HepG2 (cell line): ENCODE results near the gene INSR. TPM values are rescaled to one million over a fixed set of nuclear protein-coding genes. Genes with fewer than 3 reads are reported as not detected.
A peak's percentile ranks its signal among the peaks of the same experiment; 100 is the strongest.

Experiments used
- ADNP ChIP-seq: sonication (generic); formaldehyde crosslinking; IDR thresholded peaks from 2 replicates; pipeline ENCODE4 v1.4.0; 2020; ENCODE audit warnings: missing genetic modification reagents
- CBX5 ChIP-seq: sonication (generic); formaldehyde crosslinking; IDR thresholded peaks from 2 replicates; pipeline ENCODE4 v1.4.0; 2020; ENCODE audit warnings: missing genetic modification reagents, borderline replicate concordance
- HDAC2 ChIP-seq: sonication (generic); formaldehyde crosslinking; IDR thresholded peaks from 2 replicates; pipeline ENCODE4 v1.4.0; 2020; ENCODE audit warnings: missing genetic modification reagents
- HIC2 ChIP-seq: sonication (generic); formaldehyde crosslinking; IDR thresholded peaks from 2 replicates; pipeline ENCODE4 v1.9.0; 2022; ENCODE audit warnings: low read depth, missing genetic modification reagents
- HNF1A ChIP-seq, 2 experiments: sonication (generic) in 1 of 2; formaldehyde crosslinking in 1 of 2; IDR thresholded peaks; 2 replicates each; pipeline versions ENCODE4 v1.4.0 to v1.6.1; 2016 to 2020; ENCODE audit warnings: borderline replicate concordance in 1 of 2, low read depth in 1 of 2, mild to moderate bottlenecking in 1 of 2, missing genetic modification reagents in 1 of 2
- HOXA7 ChIP-seq: sonication (generic); formaldehyde crosslinking; IDR thresholded peaks from 2 replicates; pipeline ENCODE4 v1.8.1; 2022; ENCODE audit warnings: mild to moderate bottlenecking, missing genetic modification reagents, moderate library complexity
- NFATC3 ChIP-seq: sonication (generic); formaldehyde crosslinking; IDR thresholded peaks from 2 replicates; pipeline ENCODE4 v1.5.1; 2020; ENCODE audit warnings: mild to moderate bottlenecking, missing genetic modification reagents
- RFX3 ChIP-seq: IDR thresholded peaks from 2 replicates; pipeline ENCODE4 v1.6.1; 2016; ENCODE audit warnings: missing biosample characterization, missing genetic modification reagents
- TOE1 ChIP-seq: sonication (generic); formaldehyde crosslinking; IDR thresholded peaks from 2 replicates; pipeline ENCODE4 v1.4.0; 2020; ENCODE audit warnings: mild to moderate bottlenecking, missing genetic modification reagents
- XBP1 ChIP-seq: sonication (generic); formaldehyde crosslinking; IDR thresholded peaks from 2 replicates; pipeline ENCODE4 v1.5.0; 2020; ENCODE audit warnings: missing genetic modification reagents
- ZBTB34 ChIP-seq: sonication (generic); formaldehyde crosslinking; IDR thresholded peaks from 2 replicates; pipeline ENCODE4 v1.8.0; 2022; ENCODE audit warnings: mild to moderate bottlenecking, missing genetic modification reagents
- ZBTB38 ChIP-seq: sonication (generic); formaldehyde crosslinking; IDR thresholded peaks from 2 replicates; pipeline ENCODE4 v1.5.1; 2020; ENCODE audit warnings: mild to moderate bottlenecking, missing genetic modification reagents
- ZBTB46 ChIP-seq: sonication (generic); formaldehyde crosslinking; IDR thresholded peaks from 2 replicates; pipeline ENCODE4 v1.4.0; 2020; ENCODE audit warnings: mild to moderate bottlenecking, missing genetic modification reagents, borderline replicate concordance
- ZBTB7A ChIP-seq: sonication (generic); formaldehyde crosslinking; IDR thresholded peaks from 2 replicates; pipeline ENCODE4 v1.8.0; 2022; ENCODE audit warnings: mild to moderate bottlenecking, missing genetic modification reagents
- ZNF12 ChIP-seq: sonication (generic); formaldehyde crosslinking; IDR thresholded peaks from 2 replicates; pipeline ENCODE4 v1.5.0; 2020; ENCODE audit warnings: missing genetic modification reagents
- ZNF230 ChIP-seq: sonication (generic); formaldehyde crosslinking; IDR thresholded peaks from 2 replicates; pipeline ENCODE4 v1.4.0; 2020; ENCODE audit warnings: mild to moderate bottlenecking, missing genetic modification reagents
- ZNF546 ChIP-seq: sonication (generic); formaldehyde crosslinking; conservative IDR thresholded peaks from 2 replicates; pipeline ENCODE4 v1.8.1; 2023; ENCODE audit warnings: mild to moderate bottlenecking, missing genetic modification reagents
- ZNF549 ChIP-seq: sonication (generic); formaldehyde crosslinking; IDR thresholded peaks from 2 replicates; pipeline ENCODE4 v1.5.0; 2020; ENCODE audit warnings: missing genetic modification reagents
- ZNF704 ChIP-seq: sonication (generic); formaldehyde crosslinking; IDR thresholded peaks from 2 replicates; pipeline ENCODE4 v1.8.1; 2023; ENCODE audit warnings: mild to moderate bottlenecking, inconsistent platforms, moderate library complexity, missing genetic modification reagents, borderline replicate concordance
- ZSCAN9 ChIP-seq: IDR thresholded peaks from 2 replicates; pipeline ENCODE4 v1.6.1; 2016; ENCODE audit warnings: borderline replicate concordance
- polyA plus RNA-seq, 8 experiments: library from polyadenylated mRNA; depleted of rRNA in 3 of 8; stranded (reverse) in 7 of 8; unstranded in 1 of 8; fragments of >200 nt; fragmentation: Illumina TruSeq in 4 of 8; extraction: Trizol in 4 of 8; gene quantifications; 2 replicates each; pipeline versions ENCODE4 v1.2.1 to v1.2.3, GENCODE V29; 2011 to 2016; ENCODE audit warnings: low read depth in 4 of 8, missing spikeins in 1 of 8, mixed read lengths in 1 of 8; ENCODE audit not compliant: insufficient read depth in 1 of 8
- total RNA-seq, 5 experiments: library from RNA; depleted of rRNA; stranded (reverse); fragments of >200 nt; fragmentation: Illumina TruSeq; extraction: Trizol; gene quantifications; 2 replicates each; pipeline ENCODE4 v1.2.3, GENCODE V29; 2016; ENCODE audit warnings: low read depth in 1 of 5

The INSR gene
- total and polyA plus RNA-seq, 2 of the 13 experiments (the other 11 are each of a cell fraction or from before 2014, with no cell fraction given), result 24.2 to 29.8 TPM

GRCh38 chr19:7197119-7197759 is 97.0 kb downstream of the INSR start (continued):
- TF ChIP-seq HNF1A (IDR thresholded peaks at IDR 0.05; ENCODE audit: low read depth) (no peak), HNF1A (CRISPR knock-in tag; IDR thresholded peaks at IDR 0.05; ENCODE audit: borderline replicate concordance) (no peak), HOXA7 (no peak), ZBTB7A (no peak), HIC2 (no peak), ZBTB38 (CRISPR knock-in tag) (no peak), TOE1 (no peak), ADNP (no peak), HDAC2 (CRISPR knock-in tag) (no peak), ZNF230 (CRISPR knock-in tag) (no peak), ZNF546 (CRISPR knock-in tag) (peak; percentile 51; the same call in 1 of the 2 replicates), ZBTB34 (no peak), ZNF12 (CRISPR knock-in tag) (no peak), CBX5 (CRISPR knock-in tag) (no peak), ZBTB46 (CRISPR knock-in tag) (no peak), RFX3 (CRISPR knock-in tag) (no peak), ZNF549 (no peak), NFATC3 (CRISPR knock-in tag) (no peak), ZNF704 (CRISPR knock-in tag) (no peak), ZSCAN9 (CRISPR knock-in tag) (no peak), XBP1 (no peak)
